Left lobe of liver (tissue), 2 donors: ENCODE results near the gene WDR93. TPM values are rescaled to one million over a fixed set of nuclear protein-coding genes. Genes with fewer than 3 reads are reported as not detected.
A peak's percentile ranks its signal among the peaks of the same experiment; 100 is the strongest.
"Not testable (repeated sequence)": the region's sequence is repeated elsewhere in the genome, so short reads cannot be mapped to it uniquely, and the experiment has no call there.

Experiments used
- ATAC-seq: fragments of 200-7000 bp; cut with Tn5 transposase; one replicate; pipeline ENCODE4 v1.9.1; 2020; ENCODE audit warnings: mild to moderate bottlenecking, moderate library complexity
- DNase-seq: peaks from one replicate; pipeline ENCODE4 v3.0.0-alpha.2; 2020; ENCODE audit warnings: low spot score
- total RNA-seq: library from RNA; stranded (reverse); gene quantifications from one replicate; pipeline ENCODE4 v1.2.1, GENCODE V29; 2021
- donor health status: DM: no; HTN: no; CAD: no; lungs with moderate emphysema.
- donor health status: DM: no; HTN: yes; CAD: no.

The WDR93 gene
- total RNA-seq, 1 donor from 2014 or later: not detected

- ATAC-seq: no peak
- DNase-seq: no peak
Observed at GRCh38 chr15:89784686-89784960, 94.0 kb downstream of the WDR93 start.

GRCh38 chr15:89785064-89785773 lies 94.6 kb downstream of the WDR93 start:
- ATAC-seq: peak; percentile 80
- DNase-seq: peak; percentile 88

- ATAC-seq (peak; percentile 4), DNase-seq (no peak)
Observed at GRCh38 chr15:89785774-89786140, 95.1 kb downstream of the WDR93 start.

DNA sequence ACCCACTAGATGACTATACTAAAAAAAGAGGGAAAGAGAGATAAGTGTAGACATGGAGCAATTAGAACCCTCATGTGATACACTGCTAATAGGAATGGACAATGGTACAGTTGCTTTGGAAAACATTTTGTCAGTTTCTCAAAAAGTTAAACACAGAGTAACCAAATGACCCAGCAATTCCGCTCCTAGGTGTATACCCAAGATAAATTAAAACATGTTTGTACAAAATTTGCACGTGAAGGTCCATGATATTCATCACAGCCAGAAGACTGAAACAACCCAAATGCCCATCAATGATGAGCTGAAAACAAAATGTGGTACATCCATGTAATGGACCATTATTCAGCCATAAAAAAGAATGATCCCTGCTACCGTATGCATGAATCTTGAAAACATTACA lies 97.3 kb downstream of the WDR93 start:
- no peak for ATAC-seq
- DNase-seq: no peak

- not testable (repeated sequence) for DNase-seq, ATAC-seq
Observed at GRCh38 chr15:89788585-89788984, 98.0 kb downstream of the WDR93 start.

GRCh38 chr15:89790206-89790605 lies 99.6 kb downstream of the WDR93 start:
- DNase-seq (no peak), ATAC-seq (no peak)

DNA sequence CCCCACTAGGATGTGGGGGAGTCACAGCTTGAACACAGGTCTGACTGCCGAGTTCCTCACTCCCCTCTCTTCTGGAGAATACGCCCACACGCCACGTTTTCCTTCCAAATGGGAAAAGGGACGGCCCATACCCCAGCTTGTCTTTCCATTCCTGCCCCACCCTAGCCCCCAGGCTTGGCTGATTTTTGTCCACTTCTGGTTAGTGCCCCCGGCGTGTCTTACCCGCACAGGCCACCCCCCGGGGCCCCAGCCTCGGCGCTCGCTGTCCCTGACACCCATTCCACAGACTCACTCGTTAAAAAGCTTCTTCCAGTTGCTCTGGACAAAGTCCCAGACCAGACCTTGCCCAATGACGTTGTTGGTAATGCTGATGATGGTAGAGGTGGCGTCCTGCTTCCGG lies 100.0 kb downstream of the WDR93 start:
- no peak for ATAC-seq
- no peak for DNase-seq

- peak; percentile 9 for ATAC-seq
- no peak for DNase-seq
Observed at GRCh38 chr15:89792106-89792805, 101.6 kb downstream of the WDR93 start.

Other genes with a start within 250 kb of the WDR93 start
- gene RHCG, start 194.2 kb upstream of the WDR93 start, total RNA-seq: 0.15 TPM
- gene TICRR, start 115.3 kb upstream of the WDR93 start, total RNA-seq: 0.10 TPM
- 1.1 TPM for gene KIF7, start 35.3 kb upstream of the WDR93 start, total RNA-seq
- 38.1 TPM for gene PLIN1, start 11.4 kb upstream of the WDR93 start, total RNA-seq
- 25.8 TPM for gene PEX11A, start 57 bp upstream of the WDR93 start, total RNA-seq
- gene MESP1, start 60.4 kb downstream of the WDR93 start, total RNA-seq: 3.1 TPM
- gene MESP2, start 85.5 kb downstream of the WDR93 start, total RNA-seq: 0.15 TPM
- gene ANPEP, start 124.0 kb downstream of the WDR93 start, total RNA-seq: 383 TPM
- 26.4 TPM for gene AP3S2, start 203.2 kb downstream of the WDR93 start, total RNA-seq
- gene ARPIN, start 222.1 kb downstream of the WDR93 start, total RNA-seq: 6.2 TPM